IMR-90 (cell line): ENCODE results near the gene CBLN2. TPM values are rescaled to one million over a fixed set of nuclear protein-coding genes. Genes with fewer than 3 reads are reported as not detected.

ENCODE experiments used
- ATAC-seq: fragments of 200-7000 bp; cut with Tn5 transposase; 2 replicates; pipeline ENCODE4 v1.9.1; 2020; ENCODE audit warnings: low read depth, mild to moderate bottlenecking, moderate library complexity
- Bru-seq: library from RNA; stranded (reverse); fragments of 400-500 nt; gene quantifications from one replicate; lab custom pipeline; 2021; lab: Mats Ljungman, UMichigan
- BruChase-seq, 2 experiments: library from RNA; stranded (reverse); fragments of 400-500 nt; gene quantifications; one replicate each; lab custom pipeline; 2021; lab: Mats Ljungman, UMichigan
- BruUV-seq: library from RNA; stranded (reverse); fragments of 400-500 nt; replicated peaks from 2 replicates; lab custom pipeline; 2021; lab: Mats Ljungman, UMichigan
- CTCF ChIA-PET: fragments of 300-600 bp; formaldehyde crosslinking; extraction: SDS; loops from one replicate; lab custom pipeline; 2021; ENCODE audit warnings: antibody characterized with exemption; lab: Yijun Ruan, JAX
- POLR2A ChIA-PET: fragments of 300-600 bp; sonication (Branson Sonifier 250); formaldehyde crosslinking; loops from one replicate; lab custom pipeline; 2022; ENCODE audit warnings: antibody characterized with exemption; ENCODE audit not compliant: unreplicated experiment; lab: Charles Lee
- DNase-seq: peaks from one replicate; pipeline ENCODE4 v3.0.0; 2013
- H2AFZ ChIP-seq: replicated peaks from 2 replicates; pipeline ENCODE3; 2013; ENCODE audit warnings: low read length, mild to moderate bottlenecking; ENCODE audit not compliant: poor library complexity
- H2AK5ac ChIP-seq: 2 replicates; pipeline ENCODE4 v1.6.1; 2013; ENCODE audit warnings: low read depth, low read length, inconsistent platforms
- H2AK9ac ChIP-seq: replicated peaks from 2 replicates; pipeline ENCODE3; 2013; ENCODE audit warnings: mild to moderate bottlenecking, low read depth, low read length, moderate library complexity; ENCODE audit not compliant: poor library complexity
- H2BK120ac ChIP-seq: 2 replicates; pipeline ENCODE4 v1.6.1; 2013; ENCODE audit warnings: low read depth, low read length, inconsistent platforms
- H2BK15ac ChIP-seq: 3 replicates; pipeline ENCODE4 v1.6.1; 2013; ENCODE audit warnings: low read depth, low read length, inconsistent platforms
- H2BK20ac ChIP-seq: 2 replicates; pipeline ENCODE4 v1.6.1; 2013; ENCODE audit warnings: low read depth, mild to moderate bottlenecking, inconsistent platforms, low read length, moderate library complexity
- H2BK5ac ChIP-seq: 2 replicates; pipeline ENCODE4 v1.6.1; 2013; ENCODE audit warnings: mild to moderate bottlenecking, low read depth, low read length, inconsistent platforms; ENCODE audit not compliant: poor library complexity, severe bottlenecking
- H3K14ac ChIP-seq: replicated peaks from 2 replicates; pipeline ENCODE4 v1.6.1; 2013; ENCODE audit warnings: low read depth, low read length, inconsistent platforms
- H3K18ac ChIP-seq: 2 replicates; pipeline ENCODE4 v1.6.1; 2013; ENCODE audit warnings: low read depth, low read length, control low read depth
- H3K23ac ChIP-seq: 2 replicates; pipeline ENCODE4 v1.6.1; 2013; ENCODE audit warnings: low read depth, low read length, inconsistent platforms
- H3K27ac ChIP-seq: 2 replicates; pipeline ENCODE4 v1.5.1; 2013; ENCODE audit warnings: mild to moderate bottlenecking, control low read depth, low read length; ENCODE audit not compliant: insufficient read depth
- H3K27me3 ChIP-seq: 2 replicates; pipeline ENCODE4 v1.6.1; 2013; ENCODE audit warnings: low read length; ENCODE audit not compliant: control insufficient read depth, insufficient read depth
- H3K36me3 ChIP-seq: 2 replicates; pipeline ENCODE4 v1.6.1; 2013; ENCODE audit warnings: low read length, mixed read lengths; ENCODE audit not compliant: control insufficient read depth, insufficient read depth
- H3K4ac ChIP-seq: 2 replicates; pipeline ENCODE4 v1.6.1; 2013; ENCODE audit warnings: low read depth, low read length, inconsistent platforms
- H3K4me1 ChIP-seq: 2 replicates; pipeline ENCODE4 v1.6.1; 2013; ENCODE audit warnings: low read length, mixed read lengths; ENCODE audit not compliant: control insufficient read depth, insufficient read depth
- H3K4me2 ChIP-seq: 2 replicates; pipeline ENCODE4 v1.6.1; 2013; ENCODE audit warnings: low read depth, mild to moderate bottlenecking, control low read depth, low read length, moderate library complexity
- H3K4me3 ChIP-seq: 2 replicates; pipeline ENCODE4 v1.5.1; 2013; ENCODE audit warnings: low read depth, mild to moderate bottlenecking, control low read depth, low read length, moderate library complexity; ENCODE audit not compliant: insufficient read depth
- H3K56ac ChIP-seq: 2 replicates; pipeline ENCODE4 v1.6.1; 2013; ENCODE audit warnings: low read length, inconsistent platforms; ENCODE audit not compliant: insufficient read depth; ENCODE audit errors: extremely low read depth
- H3K79me1 ChIP-seq, 2 experiments: 2 replicates each; pipeline ENCODE4 v1.6.1; 2013; ENCODE audit warnings: low read length in 2 of 2, inconsistent platforms in 1 of 2, low read depth in 1 of 2
- H3K9ac ChIP-seq: 2 replicates; pipeline ENCODE4 v1.6.1; 2013; ENCODE audit warnings: low read depth, low read length, control low read depth
- H3K9me1 ChIP-seq: 2 replicates; pipeline ENCODE4 v1.6.1; 2013; ENCODE audit warnings: low read length, inconsistent platforms; ENCODE audit not compliant: insufficient read depth
- H3K9me3 ChIP-seq: 2 replicates; pipeline ENCODE4 v1.6.1; 2013; ENCODE audit warnings: low read length; ENCODE audit not compliant: control insufficient read depth, insufficient read depth
- H4K20me1 ChIP-seq: 2 replicates; pipeline ENCODE4 v1.6.1; 2013; ENCODE audit warnings: low read length, inconsistent platforms; ENCODE audit not compliant: insufficient read depth
- H4K5ac ChIP-seq: 2 replicates; pipeline ENCODE4 v1.6.1; 2013; ENCODE audit warnings: mild to moderate bottlenecking, low read depth, low read length, control low read depth
- H4K8ac ChIP-seq, 2 experiments: 2 replicates each; pipeline ENCODE4 v1.6.1; 2013; ENCODE audit warnings: low read depth in 2 of 2, low read length in 2 of 2, control low read depth in 1 of 2, inconsistent platforms in 1 of 2
- H4K91ac ChIP-seq: 2 replicates; pipeline ENCODE4 v1.6.1; 2013; ENCODE audit warnings: low read depth, low read length, inconsistent platforms; ENCODE audit not compliant: insufficient read depth
- BHLHE40 ChIP-seq: fragments of 150-350 bp; IDR thresholded peaks from 2 replicates; pipeline ENCODE4 v1.6.1; 2016; ENCODE audit warnings: mild to moderate bottlenecking, low read depth, low read length
- MAZ ChIP-seq: IDR thresholded peaks from 2 replicates; pipeline ENCODE4 v1.6.1; 2012; ENCODE audit warnings: low read depth, mild to moderate bottlenecking, low read length, improper control_type of control experiment, moderate library complexity, borderline replicate concordance
- RAD21 ChIP-seq: IDR thresholded peaks from 2 replicates; pipeline ENCODE4 v1.6.1; 2012; ENCODE audit warnings: low read length, improper control_type of control experiment
- SMC3 ChIP-seq: fragments of 150-350 bp; IDR thresholded peaks from 2 replicates; pipeline ENCODE4 v1.6.1; 2016; ENCODE audit warnings: low read depth, mild to moderate bottlenecking, antibody characterized with exemption, low read length, moderate library complexity
- WGBS, 2 experiments: methylation state at CpG; one replicate each; pipeline versions ENCODE4 v1.1.5 to v1.1.7; 2013; ENCODE audit warnings: missing lambda C conversion rate in 2 of 2; ENCODE audit not compliant: insufficient read length in 1 of 2; ENCODE audit errors: extremely low coverage in 2 of 2; 5-methylcytosine and 5-hydroxymethylcytosine counted together
- dilution Hi-C: fragments of 300-500 bp; cut with HindIII; formaldehyde crosslinking; loops from one replicate; pipeline ENCODE4 v1.14.3; 2018; ENCODE audit warnings: low sequenced_read_pairs; ENCODE audit not compliant: unreplicated experiment
- in situ Hi-C: fragments of 300-500 bp; cut with MboI; formaldehyde crosslinking; loops from 3 replicates; pipeline ENCODE4 v1.14.3; 2019; ENCODE audit warnings: low sequenced_read_pairs, inconsistent platforms, mixed read lengths
- intact Hi-C: fragments of 100-400 bp; cut with micrococcal nuclease; formaldehyde crosslinking; loops from 2 replicates; pipeline ENCODE4 v1.10.0; 2022
- long read RNA-seq: library from polyadenylated mRNA; unstranded; transcript quantifications from one replicate; pipeline ENCODE4 v2.0.0, GENCODE V29; 2021; ENCODE audit not compliant: unreplicated experiment
- polyA plus RNA-seq, 3 experiments: library from polyadenylated mRNA; depleted of rRNA; stranded (reverse); fragments of >200 nt; gene quantifications; 2 replicates each; pipeline ENCODE4 v1.2.3, GENCODE V29; 2012; ENCODE audit warnings: low replicate concordance in 1 of 3
- total RNA-seq: library from RNA; depleted of rRNA; stranded (reverse); fragments of >200 nt; gene quantifications from 2 replicates; pipeline ENCODE4 v1.2.3, GENCODE V29; 2012; rRNA removed
- TF ChIP-seq, protein P1 (sequence below): conservative IDR thresholded peaks from 2 replicates; pipeline ENCODE4 v1.5.1; 2012; ENCODE audit warnings: mild to moderate bottlenecking, low read depth, low read length, improper control_type of control experiment

Gene CBLN2
- total RNA-seq (not detected in 2 replicates), polyA plus RNA-seq (2012; rRNA removed) (not detected in 2 replicates), Bru-seq, nascent RNA (not detected), BruChase-seq, experiment 1, labeled RNA remaining after a 6-hour chase (not detected), BruChase-seq, experiment 2, labeled RNA remaining after a 2-hour chase (not detected)
- polyA plus RNA-seq (2012; cell fraction: cytosol; rRNA removed): not detected in 2 replicates
- not detected in 2 replicates for polyA plus RNA-seq (2012; cell fraction: nucleus; rRNA removed; ENCODE audit: low replicate concordance)
- long read RNA-seq: 0 reads

DNA sequence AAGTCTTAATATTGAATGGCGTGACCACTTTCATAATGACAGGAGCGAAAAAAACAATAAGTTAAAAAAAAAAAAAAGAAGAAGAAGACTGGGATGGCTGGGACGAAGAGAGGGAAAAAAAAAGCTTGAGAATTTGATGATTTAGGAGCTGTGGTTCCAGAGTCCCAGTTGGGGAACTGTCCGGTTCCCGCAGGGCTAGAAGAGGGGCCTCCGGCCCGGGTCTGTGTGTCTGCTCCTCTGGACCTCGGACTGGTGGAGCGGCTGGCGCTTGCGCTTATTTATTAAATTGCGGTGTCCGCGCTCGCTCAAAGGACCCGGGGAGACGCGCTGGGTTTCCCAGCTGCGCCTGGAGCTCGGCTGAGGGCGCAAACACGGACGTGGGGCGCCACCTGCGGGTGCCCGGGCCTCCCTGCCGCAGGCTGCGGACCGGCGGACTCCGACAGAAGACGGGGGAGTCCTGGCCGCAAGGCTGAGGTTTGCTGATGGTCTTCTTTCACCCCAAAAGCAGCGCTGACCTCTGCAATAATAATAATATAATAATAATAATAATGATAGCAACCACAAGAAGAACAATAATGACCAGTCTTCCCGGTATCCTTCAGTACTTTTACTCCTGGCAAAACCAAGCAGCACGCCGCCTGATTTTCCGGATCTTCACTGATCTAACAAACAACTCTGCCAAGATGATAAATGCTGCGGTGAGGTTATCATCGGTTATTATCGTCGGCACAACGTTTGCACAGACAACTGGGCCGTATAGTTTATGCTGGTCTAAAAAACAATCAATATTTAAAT, at the start of gene CBLN2:
TSS of gene CBLN2 (minus strand) at position 251 of the 795 bp plus-strand sequence. CDS start 2,182 bp downstream, outside the sequence.
- Histone ChIP-seq H3K79me1 (no peaks in the 10 kb centered on the region), H3K14ac (no peak within 1 kb of the TSS), H2AK9ac (no peak within 1 kb of the TSS), H3K18ac (no peak within 1 kb of the TSS), H3K36me3 (no peaks in the 10 kb centered on the region), H2BK20ac (no peak within 1 kb of the TSS), H3K4me2 (no peak within 1 kb of the TSS; the same call in 1 of the 2 replicates), H4K8ac (no peak within 1 kb of the TSS), H3K27me3 (peaks cover 11% of the 10 kb centered on the region), H3K23ac (no peak within 1 kb of the TSS), H2BK5ac (no peak within 1 kb of the TSS), H2BK120ac (no peak within 1 kb of the TSS), H2BK15ac (no peak within 1 kb of the TSS), H3K56ac (no peak within 1 kb of the TSS), H3K9me3 (no peaks in the 10 kb centered on the region), H3K4me1 (no peaks in the 10 kb centered on the region), H4K5ac (no peak within 1 kb of the TSS), H3K9ac (no peak within 1 kb of the TSS), H3K4me3 (no peak within 1 kb of the TSS), H2AFZ (no peak within 1 kb of the TSS), H3K4ac (no peak within 1 kb of the TSS), H4K20me1 (no peaks in the 10 kb centered on the region), H2AK5ac (no peak within 1 kb of the TSS), H4K91ac (no peak within 1 kb of the TSS), H3K27ac (no peak within 1 kb of the TSS), H3K9me1 (no peaks in the 10 kb centered on the region)
- dilution Hi-C loops: no loop called here
- ChIA-PET CTCF (interaction anchor here (0.6 to 1.2 kb wide), 9 partner anchors 9 to 1763 kb away, joined by 3 to 5 read pairs (median 4); no protein-coding TSS in a partner anchor), POLR2A (interaction anchor here (0.6 kb wide), 1 partner anchor 821 kb away, joined by 3 read pairs; no protein-coding TSS in a partner anchor)
- DNase-seq: peak; percentile 18
- in situ Hi-C loops: no loop called here
- TF ChIP-seq MAZ: no peak
- TF ChIP-seq RAD21: peak; percentile 76
- no peak for TF ChIP-seq BHLHE40
- TF ChIP-seq SMC3: peak; percentile 52
- TF ChIP-seq, protein P1, sequence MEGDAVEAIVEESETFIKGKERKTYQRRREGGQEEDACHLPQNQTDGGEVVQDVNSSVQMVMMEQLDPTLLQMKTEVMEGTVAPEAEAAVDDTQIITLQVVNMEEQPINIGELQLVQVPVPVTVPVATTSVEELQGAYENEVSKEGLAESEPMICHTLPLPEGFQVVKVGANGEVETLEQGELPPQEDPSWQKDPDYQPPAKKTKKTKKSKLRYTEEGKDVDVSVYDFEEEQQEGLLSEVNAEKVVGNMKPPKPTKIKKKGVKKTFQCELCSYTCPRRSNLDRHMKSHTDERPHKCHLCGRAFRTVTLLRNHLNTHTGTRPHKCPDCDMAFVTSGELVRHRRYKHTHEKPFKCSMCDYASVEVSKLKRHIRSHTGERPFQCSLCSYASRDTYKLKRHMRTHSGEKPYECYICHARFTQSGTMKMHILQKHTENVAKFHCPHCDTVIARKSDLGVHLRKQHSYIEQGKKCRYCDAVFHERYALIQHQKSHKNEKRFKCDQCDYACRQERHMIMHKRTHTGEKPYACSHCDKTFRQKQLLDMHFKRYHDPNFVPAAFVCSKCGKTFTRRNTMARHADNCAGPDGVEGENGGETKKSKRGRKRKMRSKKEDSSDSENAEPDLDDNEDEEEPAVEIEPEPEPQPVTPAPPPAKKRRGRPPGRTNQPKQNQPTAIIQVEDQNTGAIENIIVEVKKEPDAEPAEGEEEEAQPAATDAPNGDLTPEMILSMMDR: peak; percentile 72
- no TSS peak for BruUV-seq
- intact Hi-C loops: no loop called here
- ATAC-seq: peak; percentile 79
- WGBS, 2 experiments: 0% methylated on average over 13 of the region's 44 CpGs; no CpG with 5 or more reads in 1 of the 2 experiments
